Duodenal mucosa (tissue), 2 donors: ENCODE measurements around the gene MSRB3.

ENCODE experiments used
- H3K27ac ChIP-seq: one replicate; pipeline ENCODE4 v1.7.0; 2013; ENCODE audit warnings: low read depth, low read length
- H3K27me3 ChIP-seq, 2 donors: one replicate each; pipeline ENCODE4 v1.7.0; 2013; ENCODE audit warnings: low read length in 2 of 2, control low read depth in 1 of 2; ENCODE audit not compliant: insufficient read depth in 2 of 2, control insufficient read depth in 1 of 2
- H3K36me3 ChIP-seq, 2 donors: one replicate each; pipeline ENCODE4 v1.7.0; 2013; ENCODE audit warnings: low read length in 2 of 2, control low read depth in 1 of 2; ENCODE audit not compliant: insufficient read depth in 2 of 2, control insufficient read depth in 1 of 2
- H3K4me1 ChIP-seq, 2 donors: one replicate each; pipeline ENCODE4 v1.7.0; 2013; ENCODE audit warnings: low read length in 2 of 2, control low read depth in 1 of 2; ENCODE audit not compliant: insufficient read depth in 2 of 2, control insufficient read depth in 1 of 2
- H3K4me3 ChIP-seq, 2 donors: one replicate each; pipeline ENCODE4 v1.7.0; 2013; ENCODE audit warnings: low read length in 2 of 2, low read depth in 1 of 2
- H3K9ac ChIP-seq, 2 donors: one replicate each; pipeline ENCODE4 v1.7.0; 2013; ENCODE audit warnings: low read length in 2 of 2, low read depth in 1 of 2
- H3K9me3 ChIP-seq, 2 donors: one replicate each; pipeline ENCODE4 v1.7.0; 2013; ENCODE audit warnings: low read length in 2 of 2, control low read depth in 1 of 2; ENCODE audit not compliant: control insufficient read depth in 1 of 2

MSRB3 gene

DNA sequence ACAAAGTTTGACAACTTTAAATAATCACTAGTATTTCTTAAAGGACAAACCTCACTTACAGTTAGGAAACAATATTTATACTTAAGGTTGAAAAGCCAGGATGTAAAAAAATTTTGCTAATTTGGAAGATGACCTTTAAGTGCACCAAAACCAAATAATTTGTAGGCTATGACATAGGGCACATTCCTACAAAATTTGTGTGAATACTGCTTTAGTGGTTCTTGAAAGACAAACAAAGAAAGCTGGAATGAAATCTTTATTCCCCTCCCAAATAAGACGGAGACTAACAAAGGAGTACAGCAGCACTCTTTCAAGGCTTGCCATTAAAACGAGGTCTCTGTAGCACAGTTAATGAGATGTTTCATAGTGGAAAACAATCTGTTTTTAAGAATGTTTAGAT lies 45.6 kb downstream of the MSRB3 start:
- no peaks in the 10 kb centered on the region for H3K4me1 ChIP-seq
- H3K9ac ChIP-seq = no peak overlapping the region
- H3K36me3 ChIP-seq = no peaks in the 10 kb centered on the region
- H3K27me3 ChIP-seq = no peaks in the 10 kb centered on the region
- no peaks in the 10 kb centered on the region for H3K9me3 ChIP-seq
- H3K4me3 ChIP-seq = no peak overlapping the region
- no peak overlapping the region for H3K27ac ChIP-seq

GRCh38 chr12:65324551-65324950 lies 46.1 kb downstream of the MSRB3 start:
- H3K27ac ChIP-seq = no peak overlapping the region

DNA sequence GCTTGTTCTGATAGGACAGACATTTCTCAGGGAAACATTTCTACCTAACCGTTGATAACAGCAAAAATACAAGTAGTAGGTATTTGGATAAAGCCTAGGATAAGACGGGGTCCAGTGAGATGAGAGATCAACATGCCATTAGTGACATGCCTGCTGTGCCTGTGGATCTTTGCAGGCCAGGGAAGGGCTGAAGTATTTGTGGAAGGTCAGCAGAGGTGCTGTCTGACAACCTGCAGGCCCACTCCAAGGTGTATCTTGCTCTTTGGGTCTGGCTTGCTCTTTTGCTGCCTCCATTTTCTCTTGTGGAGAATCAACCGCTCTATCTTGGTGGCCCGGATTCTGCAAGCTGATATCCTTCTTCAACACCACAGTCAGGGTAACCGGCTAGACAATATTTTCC lies 46.7 kb downstream of the MSRB3 start:
- Histone ChIP-seq H3K27me3 (no peaks in the 10 kb centered on the region), H3K36me3 (no peaks in the 10 kb centered on the region), H3K4me1 (no peaks in the 10 kb centered on the region), H3K27ac (no peak overlapping the region), H3K4me3 (no peak overlapping the region), H3K9me3 (no peaks in the 10 kb centered on the region), H3K9ac (no peak overlapping the region)

More at GRCh38 chr12:65324551-65324950, 46.1 kb downstream of the MSRB3 start:
- no peaks in the 10 kb centered on the region for H3K9me3 ChIP-seq
- H3K4me1 ChIP-seq = no peaks in the 10 kb centered on the region
- no peaks in the 10 kb centered on the region for H3K27me3 ChIP-seq
- no peaks in the 10 kb centered on the region for H3K36me3 ChIP-seq
- H3K9ac ChIP-seq = no peak overlapping the region
- H3K4me3 ChIP-seq = no peak overlapping the region

- no peaks in the 10 kb centered on the region for H3K36me3 ChIP-seq
- H3K4me1 ChIP-seq = no peaks in the 10 kb centered on the region
- H3K4me3 ChIP-seq = no peak overlapping the region
- no peak overlapping the region for H3K9ac ChIP-seq
- no peaks in the 10 kb centered on the region for H3K9me3 ChIP-seq
- no peak overlapping the region for H3K27ac ChIP-seq
- H3K27me3 ChIP-seq = no peaks in the 10 kb centered on the region
Measured at GRCh38 chr12:65326616-65327015, 48.1 kb downstream of the MSRB3 start.

- Histone ChIP-seq H3K4me1 (no peaks in the 10 kb centered on the region), H3K27me3 (no peaks in the 10 kb centered on the region), H3K9ac (no peak overlapping the region), H3K27ac (no peak overlapping the region), H3K9me3 (no peaks in the 10 kb centered on the region), H3K4me3 (no peak overlapping the region), H3K36me3 (no peaks in the 10 kb centered on the region)
Measured at GRCh38 chr12:65327207-65328076, 49.0 kb downstream of the MSRB3 start.

DNA sequence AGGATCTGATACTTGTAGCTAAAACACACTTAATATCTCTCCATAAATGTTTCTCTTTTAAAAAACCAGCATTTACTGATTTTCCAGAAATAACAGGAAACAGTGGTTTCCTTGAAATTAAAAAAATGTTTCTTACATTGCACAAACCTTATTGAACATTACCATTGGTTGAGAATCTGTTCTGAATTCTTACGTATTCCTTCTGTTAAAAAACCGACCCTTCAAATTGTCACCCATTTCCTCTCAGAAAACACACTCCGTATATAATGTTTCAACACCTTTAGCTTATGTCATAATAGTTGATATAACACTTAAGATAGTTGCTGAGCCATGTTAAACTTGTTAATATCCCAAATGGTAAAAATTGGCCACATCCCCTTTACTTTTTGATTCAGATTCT lies 51.2 kb downstream of the MSRB3 start:
- H3K9ac ChIP-seq = no peak overlapping the region
- H3K36me3 ChIP-seq = no peaks in the 10 kb centered on the region
- H3K27me3 ChIP-seq = no peaks in the 10 kb centered on the region
- no peak overlapping the region for H3K27ac ChIP-seq
- H3K9me3 ChIP-seq = no peaks in the 10 kb centered on the region
- no peak overlapping the region for H3K4me3 ChIP-seq
- no peaks in the 10 kb centered on the region for H3K4me1 ChIP-seq

DNA sequence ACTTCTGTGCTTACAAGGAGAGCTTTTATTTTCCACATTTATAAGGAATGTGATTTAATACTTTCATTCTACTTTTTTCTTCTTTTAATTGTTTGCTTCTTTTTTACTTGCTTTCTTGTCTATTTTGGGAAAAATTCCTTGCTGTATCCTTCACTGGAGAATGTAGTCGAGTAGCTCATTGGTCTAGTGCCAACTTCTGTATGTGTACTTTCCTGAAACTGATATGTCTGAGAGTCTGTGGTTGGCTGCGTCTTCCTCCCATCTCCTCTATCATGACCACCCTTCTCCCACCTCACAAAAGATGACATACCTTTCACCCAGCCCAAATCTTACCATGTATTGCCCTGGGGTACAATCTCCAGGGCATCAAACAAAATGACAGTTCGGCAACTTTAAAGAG lies 51.8 kb downstream of the MSRB3 start:
- H3K9ac ChIP-seq = no peak overlapping the region
- H3K27me3 ChIP-seq = no peaks in the 10 kb centered on the region
- no peak overlapping the region for H3K4me3 ChIP-seq
- H3K27ac ChIP-seq = no peak overlapping the region
- no peaks in the 10 kb centered on the region for H3K36me3 ChIP-seq
- no peaks in the 10 kb centered on the region for H3K9me3 ChIP-seq
- H3K4me1 ChIP-seq = peaks cover 0 to 4% of the 10 kb centered on the region in 2 donors

DNA sequence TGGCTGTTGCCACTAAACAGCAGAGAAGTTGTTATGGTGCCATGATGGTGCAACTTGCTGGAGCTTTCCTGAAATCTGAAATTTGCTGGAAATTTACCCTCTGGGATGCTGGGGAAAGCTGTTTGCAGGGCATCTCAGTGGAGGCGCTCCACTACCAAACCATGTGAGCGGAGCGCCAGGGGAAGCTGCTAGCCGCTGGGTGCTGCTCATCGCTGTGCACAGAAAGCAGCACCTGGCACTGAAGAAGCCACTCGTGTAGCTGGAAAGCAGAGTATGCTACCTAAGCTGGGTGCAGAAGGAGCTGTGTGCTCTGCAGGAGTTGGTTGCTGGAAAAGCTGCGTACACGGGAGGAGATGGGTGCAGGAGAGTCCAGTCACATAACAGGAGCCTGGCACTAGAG lies 53.0 kb downstream of the MSRB3 start:
- no peaks in the 10 kb centered on the region for H3K27me3 ChIP-seq
- H3K4me3 ChIP-seq = no peak overlapping the region
- no peaks in the 10 kb centered on the region for H3K36me3 ChIP-seq
- H3K9me3 ChIP-seq = no peaks in the 10 kb centered on the region
- peaks cover 0 to 6% of the 10 kb centered on the region in 2 donors for H3K4me1 ChIP-seq
- H3K9ac ChIP-seq = no peak overlapping the region
- no peak overlapping the region for H3K27ac ChIP-seq

- H3K9ac ChIP-seq = no peak overlapping the region
- peaks cover 0 to 6% of the 10 kb centered on the region in 2 donors for H3K4me1 ChIP-seq
- no peaks in the 10 kb centered on the region for H3K9me3 ChIP-seq
- H3K36me3 ChIP-seq = no peaks in the 10 kb centered on the region
- no peaks in the 10 kb centered on the region for H3K27me3 ChIP-seq
- no peak overlapping the region for H3K27ac ChIP-seq
- H3K4me3 ChIP-seq = no peak overlapping the region
Measured at GRCh38 chr12:65333649-65334048, 55.2 kb downstream of the MSRB3 start.

- Histone ChIP-seq H3K4me1 (peaks cover 0 to 6% of the 10 kb centered on the region in 2 donors), H3K27ac (no peak overlapping the region), H3K27me3 (no peaks in the 10 kb centered on the region)
Measured at GRCh38 chr12:65334521-65334920, 56.0 kb downstream of the MSRB3 start.

More at GRCh38 chr12:65334521-65334920, 56.0 kb downstream of the MSRB3 start:
- no peak overlapping the region for H3K4me3 ChIP-seq
- H3K36me3 ChIP-seq = no peaks in the 10 kb centered on the region
- H3K9ac ChIP-seq = no peak overlapping the region
- H3K9me3 ChIP-seq = no peaks in the 10 kb centered on the region
